ENCODE data around the gene NCR2.

- TF ChIP-seq CREM (CRISPR knock-in tag; IDR thresholded peaks at IDR 0.05) (no peak), ARID4B (CRISPR knock-in tag; IDR thresholded peaks at IDR 0.05; ENCODE audit: borderline replicate concordance) (no peak), ATF3 (CRISPR knock-in tag; conservative IDR thresholded peaks at IDR 0.05) (no peak), USF2 (CRISPR knock-in tag; IDR thresholded peaks at IDR 0.05) (no peak), CTCF (IDR thresholded peaks at IDR 0.05) (no peak), ATF2 (CRISPR knock-in tag; IDR thresholded peaks at IDR 0.05; ENCODE audit: borderline replicate concordance, low read depth) (no peak), JUN (CRISPR knock-in tag; IDR thresholded peaks at IDR 0.05) (no peak), SP1 (CRISPR knock-in tag; conservative IDR thresholded peaks at IDR 0.05) (no peak), NFE2L1 (CRISPR knock-in tag; IDR thresholded peaks at IDR 0.05) (no peak)
- TF ChIP-seq, protein P1, sequence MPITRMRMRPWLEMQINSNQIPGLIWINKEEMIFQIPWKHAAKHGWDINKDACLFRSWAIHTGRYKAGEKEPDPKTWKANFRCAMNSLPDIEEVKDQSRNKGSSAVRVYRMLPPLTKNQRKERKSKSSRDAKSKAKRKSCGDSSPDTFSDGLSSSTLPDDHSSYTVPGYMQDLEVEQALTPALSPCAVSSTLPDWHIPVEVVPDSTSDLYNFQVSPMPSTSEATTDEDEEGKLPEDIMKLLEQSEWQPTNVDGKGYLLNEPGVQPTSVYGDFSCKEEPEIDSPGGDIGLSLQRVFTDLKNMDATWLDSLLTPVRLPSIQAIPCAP (CRISPR knock-in tag; IDR thresholded peaks at IDR 0.05), result no peak
- TF ChIP-seq, protein P2, sequence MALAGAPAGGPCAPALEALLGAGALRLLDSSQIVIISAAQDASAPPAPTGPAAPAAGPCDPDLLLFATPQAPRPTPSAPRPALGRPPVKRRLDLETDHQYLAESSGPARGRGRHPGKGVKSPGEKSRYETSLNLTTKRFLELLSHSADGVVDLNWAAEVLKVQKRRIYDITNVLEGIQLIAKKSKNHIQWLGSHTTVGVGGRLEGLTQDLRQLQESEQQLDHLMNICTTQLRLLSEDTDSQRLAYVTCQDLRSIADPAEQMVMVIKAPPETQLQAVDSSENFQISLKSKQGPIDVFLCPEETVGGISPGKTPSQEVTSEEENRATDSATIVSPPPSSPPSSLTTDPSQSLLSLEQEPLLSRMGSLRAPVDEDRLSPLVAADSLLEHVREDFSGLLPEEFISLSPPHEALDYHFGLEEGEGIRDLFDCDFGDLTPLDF (CRISPR knock-in tag; IDR thresholded peaks at IDR 0.05), result no peak
- TF ChIP-seq, protein P3, sequence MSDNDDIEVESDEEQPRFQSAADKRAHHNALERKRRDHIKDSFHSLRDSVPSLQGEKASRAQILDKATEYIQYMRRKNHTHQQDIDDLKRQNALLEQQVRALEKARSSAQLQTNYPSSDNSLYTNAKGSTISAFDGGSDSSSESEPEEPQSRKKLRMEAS (CRISPR knock-in tag; IDR thresholded peaks at IDR 0.05), result no peak
Observed at GRCh38 chr6:41347378-41348050, 12.1 kb downstream of the NCR2 start.

Data from WTC11 (cell line).